ENCODE results near the gene BRD4.
"Not testable (repeated sequence)": the region's sequence is repeated elsewhere in the genome, so short reads cannot be mapped to it uniquely, and the experiment has no call there.

Gene BRD4

DNA sequence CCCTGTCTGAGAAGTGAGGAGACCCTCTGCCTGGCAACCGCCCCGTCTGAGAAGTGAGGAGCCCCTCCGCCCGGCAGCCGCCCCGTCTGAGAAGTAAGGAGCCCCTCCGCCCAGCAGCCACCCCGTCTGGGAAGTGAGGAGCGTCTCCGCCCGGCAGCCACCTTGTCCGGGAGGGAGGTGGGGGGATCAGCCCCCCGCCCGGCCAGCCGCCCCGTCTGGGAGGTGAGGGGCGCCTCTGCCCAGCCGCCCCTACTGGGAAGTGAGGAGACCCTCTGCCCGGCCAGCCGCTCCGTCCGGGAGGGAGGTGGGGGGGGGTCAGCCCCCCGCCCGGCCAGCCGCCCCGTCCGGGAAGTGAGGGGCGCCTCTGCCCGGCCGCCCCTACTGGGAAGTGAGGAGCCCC, 30.7 kb upstream of the BRD4 start:
- DNase-seq: not testable (repeated sequence)

DNA sequence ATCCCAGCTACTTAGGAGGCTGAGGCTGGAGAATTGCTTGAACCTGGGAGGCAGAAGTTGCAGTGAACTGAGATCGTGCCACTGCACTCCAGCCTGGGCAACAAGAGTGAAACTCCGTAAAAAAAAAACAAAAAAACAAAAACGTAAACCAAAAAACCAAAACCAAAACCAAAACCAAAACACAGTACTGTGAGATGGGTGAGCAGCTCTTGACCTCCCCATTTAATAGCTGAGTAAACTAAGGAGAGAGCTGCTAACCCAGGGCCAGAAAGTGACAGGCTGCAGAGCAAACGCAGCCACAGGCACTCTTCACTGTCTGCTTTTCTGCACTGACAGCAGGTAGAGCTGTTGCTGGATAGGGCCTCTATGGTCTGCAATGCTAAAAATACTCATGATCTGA, 27.7 kb upstream of the BRD4 start:
- DNase-seq: not testable (repeated sequence)

DNA sequence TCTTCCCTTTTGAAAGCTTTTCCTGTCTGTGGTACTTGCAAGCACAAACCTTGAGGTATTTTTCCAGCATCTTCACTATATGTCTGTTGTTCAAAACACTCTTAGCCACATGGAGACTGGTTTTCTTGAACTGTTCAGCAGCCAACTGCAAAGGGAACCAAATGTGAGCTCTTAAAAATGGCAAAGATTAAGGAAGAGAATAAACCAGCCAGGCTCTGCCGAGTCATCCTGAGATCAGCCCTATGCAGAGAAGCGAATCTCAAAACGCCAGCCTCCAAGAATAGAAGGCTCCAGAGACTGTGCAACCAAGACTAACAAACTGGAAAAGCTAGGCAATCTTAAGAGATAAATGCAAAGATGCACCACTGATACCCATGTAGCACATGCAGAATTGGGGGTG, 26.6 kb upstream of the BRD4 start:
- no peak for DNase-seq

DNA sequence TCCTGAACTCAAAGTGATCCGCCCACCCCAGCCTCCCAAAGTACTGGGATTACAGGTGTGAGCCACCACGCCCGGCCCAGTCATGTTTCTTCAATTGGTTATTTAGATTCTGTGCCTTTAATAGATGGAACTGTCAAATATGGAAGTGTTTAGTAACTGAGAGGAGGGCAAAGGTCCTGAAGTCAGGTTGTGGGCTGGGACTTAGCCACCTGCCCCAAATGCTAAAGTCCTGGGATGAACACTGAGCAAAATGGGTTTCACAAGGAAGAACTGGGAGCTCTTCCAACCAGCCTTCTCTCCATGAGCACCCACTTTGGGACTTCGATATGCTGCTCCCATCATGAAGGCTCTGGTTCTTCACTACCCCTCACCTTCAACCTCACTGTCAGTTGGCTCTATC, 25.6 kb upstream of the BRD4 start:
- DNase-seq: no peak

DNA sequence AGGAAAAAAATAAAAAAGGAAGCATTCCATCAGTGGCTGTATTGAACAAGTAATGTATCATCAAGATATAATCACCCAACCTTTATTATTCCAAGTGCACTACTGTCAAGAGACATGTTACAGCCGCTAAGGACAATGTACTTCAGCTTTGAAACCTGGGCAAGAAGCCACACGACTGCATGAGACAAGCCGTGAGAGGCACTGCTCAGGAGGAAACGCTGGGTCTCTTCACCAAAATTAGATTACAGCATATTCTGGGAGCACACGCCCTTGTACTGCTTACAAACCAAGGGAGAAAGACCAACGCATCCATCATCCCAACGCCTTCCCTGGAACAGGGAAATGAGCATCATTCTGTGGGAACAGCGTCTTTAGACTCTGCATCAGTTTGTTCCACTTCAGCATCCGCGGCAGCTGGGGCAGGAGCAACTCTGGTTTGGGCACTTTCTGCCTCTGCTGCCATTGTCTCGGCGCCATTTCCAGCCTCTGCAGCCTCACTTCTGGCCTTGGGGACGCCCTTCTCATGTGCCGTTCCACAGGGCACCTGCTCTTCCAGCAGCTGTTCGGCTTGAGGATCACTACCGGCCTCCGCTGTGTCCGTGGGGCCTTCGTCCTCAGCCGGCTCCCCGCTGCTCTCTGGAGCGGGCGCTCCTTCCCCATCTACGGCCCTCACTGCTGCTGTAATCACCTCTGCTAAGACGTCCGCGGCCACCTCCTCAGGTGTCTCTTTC, 22.4 kb upstream of the BRD4 start:
- no peak for DNase-seq

DNA sequence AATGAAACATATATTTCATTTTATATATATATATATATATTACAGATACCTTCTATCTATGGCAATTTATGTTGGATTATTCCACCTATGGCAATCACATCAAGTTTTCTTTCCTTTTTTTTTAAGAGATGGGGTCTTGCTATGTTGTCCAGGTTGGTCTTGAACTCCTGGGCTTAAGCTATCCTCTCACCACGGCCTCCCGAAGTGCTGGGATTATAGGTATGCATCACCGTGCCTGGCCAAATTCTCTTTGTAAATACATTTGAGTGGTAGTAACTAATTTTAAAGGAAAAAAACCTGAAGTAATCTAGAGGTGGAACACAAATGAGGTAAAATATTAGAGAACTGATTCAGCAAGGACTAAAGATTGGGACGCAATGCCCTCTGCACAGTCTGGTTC, 21.6 kb upstream of the BRD4 start:
- no peak for DNase-seq

DNA sequence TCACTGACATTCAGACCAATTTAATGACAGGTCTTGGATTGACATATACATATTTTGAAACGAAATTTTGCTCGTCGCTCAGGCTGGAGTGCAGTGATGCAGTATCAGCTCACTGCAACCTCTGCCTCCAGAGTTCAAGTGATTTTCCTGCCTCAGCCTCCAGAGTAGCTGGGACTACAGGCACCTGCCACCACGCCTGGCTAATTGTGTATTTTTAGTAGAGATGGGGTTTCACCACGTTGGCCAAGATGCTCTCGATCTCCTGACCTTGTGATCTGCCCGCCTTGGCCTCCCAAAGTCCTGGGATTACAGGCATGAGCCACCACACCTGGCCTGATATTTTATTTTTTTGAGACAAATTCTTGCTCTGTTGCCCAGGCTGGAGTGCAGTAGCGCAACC, 20.2 kb upstream of the BRD4 start:
- DNase-seq: not testable (repeated sequence)

DNA sequence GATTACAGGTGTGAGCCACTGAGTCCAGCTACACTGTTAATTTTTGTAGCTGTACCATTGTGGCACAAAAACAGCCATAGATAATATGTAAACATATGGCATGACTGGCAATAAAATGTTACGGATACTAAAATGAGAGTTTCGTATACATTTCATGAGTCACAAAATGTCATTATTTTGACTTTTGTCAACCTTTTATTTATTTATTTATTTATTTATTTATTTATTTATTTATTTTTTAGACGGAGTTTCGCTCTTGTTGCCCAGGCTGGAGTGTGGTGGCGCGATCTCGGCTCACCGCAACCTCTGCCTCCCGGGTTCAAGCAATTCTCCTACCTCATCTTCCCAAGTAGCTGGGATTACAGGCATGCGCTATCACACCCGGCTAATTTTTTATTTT, 9.0 kb upstream of the BRD4 start:
- not testable (repeated sequence) for DNase-seq

DNA sequence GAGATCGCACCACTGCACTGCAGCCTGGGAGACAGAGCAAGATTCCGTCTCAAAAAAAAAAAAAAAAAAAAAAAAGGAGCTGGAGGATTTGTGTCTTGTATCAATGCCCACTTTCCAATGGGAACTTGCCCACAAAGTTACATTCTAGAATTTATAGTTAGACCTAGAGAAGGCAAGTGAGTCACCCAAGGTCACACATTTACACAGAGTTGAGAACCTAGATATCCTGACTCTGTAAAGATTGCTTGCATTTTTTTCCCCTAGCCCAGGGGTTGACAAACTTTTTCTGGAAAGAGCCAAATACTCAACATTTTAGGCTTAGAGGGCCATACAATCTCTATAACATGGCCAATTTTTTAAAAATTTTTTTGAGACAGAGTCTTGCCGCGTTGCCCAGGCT, 7.7 kb upstream of the BRD4 start:
- no peak for DNase-seq

DNA sequence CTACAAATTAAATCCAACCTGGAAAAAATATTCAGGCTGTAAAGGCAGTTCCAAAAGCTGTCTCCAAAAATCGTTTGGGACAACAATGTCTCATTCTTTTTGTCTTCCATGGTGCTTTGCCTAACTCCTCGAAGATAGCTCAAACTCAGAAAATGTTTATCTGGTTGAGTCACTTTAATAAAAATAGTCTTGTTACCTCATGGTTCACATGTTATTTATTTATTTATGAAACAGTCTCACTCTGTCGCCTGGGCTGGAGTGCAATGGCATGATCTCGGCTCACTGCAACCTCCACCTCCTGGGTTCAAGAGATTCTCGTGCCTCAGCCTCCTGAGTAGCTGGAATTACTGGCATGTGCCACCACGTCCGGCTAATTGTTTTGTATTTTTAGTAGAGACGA, 4.9 kb upstream of the BRD4 start:
- no peak for DNase-seq

DNA sequence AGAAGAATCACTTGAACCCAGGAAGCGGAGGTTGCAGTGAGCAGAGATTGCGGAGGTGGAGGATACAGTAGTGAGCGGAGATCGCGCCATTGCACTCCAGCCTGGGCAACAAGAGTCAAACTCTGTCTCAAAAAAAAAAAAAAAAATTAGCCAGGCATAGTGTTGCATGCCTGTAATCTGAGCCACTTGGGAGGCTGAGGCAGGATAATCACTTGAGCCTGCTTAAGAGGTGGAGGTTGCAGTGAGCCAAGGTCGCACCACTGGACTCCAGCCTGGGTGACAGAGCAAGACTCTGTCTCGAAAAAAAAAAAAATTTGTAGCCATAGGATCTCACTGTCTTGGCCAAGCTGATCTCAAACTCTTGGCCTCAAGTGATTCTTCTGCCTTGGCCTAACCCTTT, 3.7 kb upstream of the BRD4 start:
- not testable (repeated sequence) for DNase-seq

DNA sequence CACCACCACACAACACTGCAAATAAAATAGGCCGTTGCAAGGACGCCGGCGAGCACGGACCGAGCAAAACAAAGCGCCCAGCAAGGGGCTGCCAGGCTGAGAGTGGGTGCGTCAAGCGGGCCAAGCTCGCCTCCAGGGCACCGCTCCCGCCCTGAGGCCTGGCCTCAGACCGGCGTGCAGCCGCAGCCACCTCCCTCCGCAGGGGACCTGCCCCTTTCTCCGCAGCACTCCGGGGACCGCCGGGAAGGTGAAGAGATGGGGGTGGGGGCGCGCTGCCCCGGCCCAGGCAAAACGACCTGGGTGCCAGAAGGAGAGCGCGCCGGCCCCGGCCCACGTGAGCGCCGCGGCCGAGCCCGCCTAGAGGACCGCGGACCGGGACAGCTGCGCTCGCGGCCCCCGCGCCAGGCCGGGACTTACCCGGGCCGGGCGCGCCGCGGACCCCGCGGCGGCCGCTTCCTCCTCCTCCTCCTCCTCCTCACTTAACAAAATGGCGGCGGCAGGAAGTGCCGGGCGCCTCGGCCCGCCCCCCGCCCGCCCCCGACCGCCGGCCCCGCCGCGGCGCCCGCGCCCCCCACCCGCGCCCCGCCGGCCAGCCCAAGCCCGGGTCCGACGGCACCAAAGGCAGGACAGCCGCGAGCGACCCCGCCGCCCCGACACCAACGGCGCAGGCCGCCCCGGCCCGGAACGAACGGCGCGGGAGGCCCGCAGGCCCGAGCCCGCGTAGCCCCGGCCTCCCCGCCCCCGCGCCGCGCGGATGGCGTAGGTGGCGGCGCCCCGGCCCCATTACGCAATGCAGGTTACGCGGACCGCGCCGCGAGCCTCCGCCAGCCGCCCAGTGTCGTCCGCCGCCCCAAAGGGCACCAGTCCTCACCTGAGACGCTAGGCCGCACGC, 674 bp downstream of the BRD4 start:
- peak; percentile 65 for DNase-seq

DNA sequence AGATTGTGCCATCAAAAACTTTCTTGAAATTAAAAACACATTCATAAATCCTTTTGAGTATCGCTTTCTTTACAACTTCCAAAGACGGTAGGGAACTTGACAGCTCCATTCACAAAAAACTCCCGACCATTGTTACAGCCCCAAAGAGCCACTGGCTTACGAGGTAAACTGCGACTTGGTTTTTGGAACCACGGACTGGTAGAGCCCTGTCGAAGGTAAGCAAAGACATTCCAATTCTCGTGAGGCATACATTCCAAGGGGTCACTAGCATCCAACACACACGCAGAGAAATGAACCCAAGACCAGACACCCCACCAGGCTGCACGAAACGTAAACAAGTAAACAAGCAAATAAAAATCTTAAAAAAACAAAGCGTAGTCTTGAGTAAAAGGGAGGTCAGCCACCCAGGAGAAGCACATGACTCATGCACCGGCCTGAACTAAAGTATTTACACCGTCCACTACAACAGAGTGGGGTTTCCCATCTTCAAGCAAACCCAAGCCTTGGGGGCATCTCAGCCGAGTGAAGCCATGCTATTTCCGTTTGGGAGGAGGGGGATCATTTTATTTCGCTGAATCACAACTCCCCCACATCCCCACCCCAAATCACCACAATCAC, 1.4 kb downstream of the BRD4 start:
- no peak for DNase-seq

DNA sequence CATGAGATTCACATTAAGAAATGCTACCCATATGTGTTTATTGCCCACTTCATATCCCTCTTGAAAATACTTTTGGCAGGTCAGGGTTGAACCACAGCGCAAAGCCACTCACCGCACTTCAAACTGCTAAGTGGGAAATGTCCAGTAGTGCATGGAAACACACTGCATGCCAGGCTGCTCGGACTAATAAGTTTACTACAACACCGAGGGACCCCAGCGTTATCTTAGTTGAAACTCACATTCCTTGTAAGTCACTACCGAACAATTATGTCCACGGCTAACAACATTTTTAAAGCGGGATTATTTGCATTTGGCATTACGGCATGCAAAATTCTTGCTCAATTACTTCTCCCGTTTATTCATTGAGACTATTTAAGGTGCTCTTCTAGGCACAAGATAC, 4.0 kb downstream of the BRD4 start:
- DNase-seq: no peak

DNA sequence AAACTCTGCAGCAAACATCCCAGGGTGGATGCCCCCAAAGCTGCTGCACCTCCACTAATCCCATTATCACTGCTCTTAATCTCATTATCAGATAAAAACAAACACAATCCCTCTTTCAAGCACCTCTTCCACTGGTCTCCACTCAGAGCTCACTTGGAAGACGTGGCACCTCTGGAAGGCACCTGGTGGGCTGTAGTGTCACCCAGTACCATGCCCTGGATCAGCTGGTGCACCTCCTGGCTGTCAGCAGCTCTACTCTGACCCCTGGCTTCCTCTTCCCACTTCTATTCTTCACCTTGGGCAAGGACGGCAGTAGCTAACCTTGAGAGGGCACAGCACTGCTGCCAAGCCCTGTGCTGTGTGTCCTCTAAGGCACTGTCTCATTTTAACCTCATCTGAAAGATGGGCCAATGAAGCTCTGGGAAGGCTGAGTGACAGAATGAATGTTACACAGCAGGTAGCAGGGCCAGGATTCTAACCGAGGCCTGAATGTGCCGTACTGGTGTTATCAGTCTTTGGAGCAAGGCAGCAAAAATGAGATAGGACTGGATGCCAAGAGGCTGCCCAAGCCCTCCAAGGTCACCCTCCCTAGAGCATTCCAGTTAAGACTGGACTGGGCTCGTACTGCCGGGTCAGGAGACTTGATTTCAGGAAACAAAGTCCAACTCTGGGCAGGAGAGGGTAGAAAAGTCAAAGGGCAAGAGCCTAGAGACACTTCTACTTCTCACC, 7.4 kb downstream of the BRD4 start:
- no peak for DNase-seq

DNA sequence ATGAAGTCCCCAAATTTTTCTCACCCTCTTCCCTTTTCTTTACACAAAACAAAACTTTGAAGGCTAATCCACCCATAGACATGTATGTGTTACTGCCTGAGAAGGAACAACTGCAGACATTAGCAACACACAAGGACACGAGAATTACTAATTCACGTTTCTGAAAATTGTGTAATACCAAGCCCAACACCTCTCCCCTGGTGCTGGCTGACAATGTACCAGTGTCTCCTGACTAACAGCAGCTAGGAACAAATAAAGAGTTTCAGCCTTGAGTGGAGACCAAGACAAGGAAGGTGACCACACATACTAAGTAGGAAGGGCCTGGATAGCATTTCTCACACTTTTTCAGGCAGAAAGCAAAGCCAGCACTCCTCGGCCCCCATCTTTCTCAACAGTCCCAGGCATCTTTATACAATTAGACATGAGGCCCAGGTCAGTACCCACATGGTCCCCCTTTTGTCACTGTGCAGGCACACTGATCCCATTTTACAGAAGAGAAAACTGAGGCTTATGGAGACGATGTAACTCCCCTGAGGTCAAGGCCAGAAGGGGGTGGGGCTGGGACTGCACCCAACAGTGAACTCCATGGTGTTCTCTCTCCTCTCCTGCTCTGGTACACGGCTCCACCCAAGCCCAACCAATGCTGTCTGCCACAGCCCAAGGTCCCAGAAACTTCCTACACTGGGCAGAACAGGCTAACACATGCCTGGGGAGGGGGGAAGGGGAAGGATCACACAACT, 8.7 kb downstream of the BRD4 start:
- DNase-seq: no peak

DNA sequence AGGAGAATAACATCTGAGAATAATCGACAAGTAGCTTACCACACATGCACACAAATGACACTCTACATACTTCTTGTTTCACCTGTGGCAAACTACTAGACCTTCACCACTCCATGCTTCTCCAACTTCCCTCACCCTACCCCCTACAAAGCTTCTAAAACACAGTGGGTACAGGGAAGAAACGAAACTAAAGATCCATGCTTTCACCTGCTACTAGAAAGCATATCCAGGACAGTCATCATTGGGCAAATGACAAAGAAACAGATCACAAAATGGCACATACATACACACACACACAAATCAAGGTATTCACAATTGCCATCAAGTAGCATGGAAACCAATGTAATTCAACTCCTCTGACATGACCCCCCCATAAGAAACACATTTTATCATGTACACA, 10.6 kb downstream of the BRD4 start:
- DNase-seq: no peak

DNA sequence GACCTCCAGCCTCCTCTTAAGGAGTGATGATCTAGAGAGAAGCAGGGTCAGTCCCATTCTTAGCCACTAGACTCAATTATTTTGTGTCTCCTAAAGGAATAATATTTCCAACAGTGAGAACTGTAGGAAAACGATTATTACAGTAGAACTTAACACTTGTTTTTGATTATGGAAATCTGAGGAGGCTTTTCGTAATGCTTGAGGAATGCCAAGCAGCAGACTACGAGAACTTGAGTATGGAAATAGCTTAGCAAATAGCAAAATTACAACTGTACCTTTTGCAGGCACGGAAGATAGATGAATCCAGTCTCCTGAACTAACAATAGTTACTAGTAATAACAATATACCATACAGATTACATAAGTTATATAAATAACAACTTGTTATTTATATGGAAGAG, 12.2 kb downstream of the BRD4 start:
- DNase-seq: no peak

DNA sequence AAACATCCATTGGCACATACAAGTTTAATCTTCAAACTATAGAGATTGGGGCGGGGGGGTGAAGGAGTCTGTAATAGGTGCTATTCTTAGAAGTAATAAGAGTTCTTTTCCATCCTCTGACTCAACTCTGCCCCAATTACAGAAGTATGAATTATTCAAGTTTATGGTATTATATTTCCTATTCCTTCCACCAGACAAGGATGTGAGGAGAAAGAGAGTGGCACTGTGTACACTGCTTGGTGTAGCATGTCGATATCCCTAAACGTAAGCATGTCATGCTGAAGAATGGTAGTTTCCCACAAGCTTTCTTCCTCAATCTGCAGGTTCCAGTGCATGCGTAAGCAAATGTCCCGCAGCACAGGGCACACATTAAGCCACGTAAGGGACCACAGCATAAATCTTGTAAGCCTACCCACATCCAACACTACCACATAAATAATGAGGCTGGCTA, 14.1 kb downstream of the BRD4 start:
- DNase-seq: no peak

DNA sequence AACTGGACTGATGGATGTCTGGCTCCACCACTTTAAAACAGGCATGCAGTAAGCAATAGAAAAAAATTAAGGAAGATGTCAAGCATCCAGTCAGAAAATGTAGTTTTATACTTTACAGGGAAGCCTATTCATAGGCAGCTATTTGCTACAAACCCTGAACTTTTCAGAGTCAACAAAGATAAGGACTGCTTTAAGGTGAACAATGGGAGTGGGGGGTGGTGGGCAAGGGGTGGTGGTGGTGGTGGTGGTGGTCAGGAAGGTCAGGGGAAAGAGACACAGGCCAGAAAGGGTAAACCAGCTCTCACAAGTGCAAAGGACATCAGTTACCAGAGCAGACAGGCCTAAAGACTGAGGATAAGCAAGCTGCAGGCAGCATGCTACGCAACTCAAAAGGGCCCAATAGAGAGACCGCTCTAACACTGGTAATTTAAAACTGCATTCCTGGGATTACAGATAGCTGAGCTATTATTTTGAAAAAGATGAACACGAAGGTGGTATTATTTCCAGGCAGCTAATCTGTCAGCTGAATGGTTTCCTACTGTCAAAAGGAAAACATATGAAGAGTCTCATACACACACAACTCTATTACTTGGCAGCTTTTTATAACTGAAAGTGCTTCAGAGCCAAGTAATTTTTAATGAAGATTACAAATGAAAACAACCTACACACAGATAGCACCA, 14.8 kb downstream of the BRD4 start:
- DNase-seq: no peak

DNA sequence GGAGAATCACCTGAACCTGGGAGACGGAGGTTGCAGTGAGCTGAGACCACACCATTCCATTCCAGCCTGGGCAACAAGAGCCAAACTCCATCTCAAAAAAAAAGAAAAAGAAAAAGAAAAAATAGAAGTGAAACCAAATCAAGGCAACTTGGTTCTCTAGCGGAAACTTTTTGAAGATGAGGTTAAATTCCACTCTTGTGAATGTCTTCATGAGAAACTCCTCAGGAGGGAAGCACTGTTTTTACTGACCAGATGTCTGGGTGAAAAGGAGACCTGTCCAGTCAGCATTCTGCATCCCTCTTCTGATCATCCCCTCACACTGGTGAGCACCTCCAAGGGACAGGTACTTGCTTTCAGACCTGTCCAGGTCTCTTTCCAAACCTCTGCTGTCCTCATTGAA, 15.8 kb downstream of the BRD4 start:
- no peak for DNase-seq

Data from right kidney (tissue), 1 donor.